ENCODE measurements around the gene TRIM65.

The TRIM65 gene

DNA sequence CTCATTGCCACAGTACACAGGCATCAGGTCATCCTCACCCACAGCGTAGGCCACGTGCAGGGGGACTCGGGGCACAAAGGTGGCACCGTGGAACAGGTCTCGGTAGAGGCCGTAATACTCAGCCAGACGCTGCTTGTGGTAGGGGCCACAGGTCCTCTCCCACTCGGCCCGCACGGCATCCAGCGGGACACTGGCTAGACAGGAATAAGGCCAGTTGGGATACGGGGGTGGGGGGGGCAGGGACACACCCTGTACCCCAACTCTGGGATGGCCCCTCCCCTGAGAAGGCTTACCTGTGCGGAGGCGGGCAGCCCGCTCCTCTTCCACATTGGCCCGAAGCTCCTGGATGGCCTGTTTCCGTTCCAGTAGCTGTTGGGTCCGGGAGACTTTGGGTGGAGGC, 5.0 kb upstream of the TRIM65 start:
- TF ChIP-seq, protein P1, sequence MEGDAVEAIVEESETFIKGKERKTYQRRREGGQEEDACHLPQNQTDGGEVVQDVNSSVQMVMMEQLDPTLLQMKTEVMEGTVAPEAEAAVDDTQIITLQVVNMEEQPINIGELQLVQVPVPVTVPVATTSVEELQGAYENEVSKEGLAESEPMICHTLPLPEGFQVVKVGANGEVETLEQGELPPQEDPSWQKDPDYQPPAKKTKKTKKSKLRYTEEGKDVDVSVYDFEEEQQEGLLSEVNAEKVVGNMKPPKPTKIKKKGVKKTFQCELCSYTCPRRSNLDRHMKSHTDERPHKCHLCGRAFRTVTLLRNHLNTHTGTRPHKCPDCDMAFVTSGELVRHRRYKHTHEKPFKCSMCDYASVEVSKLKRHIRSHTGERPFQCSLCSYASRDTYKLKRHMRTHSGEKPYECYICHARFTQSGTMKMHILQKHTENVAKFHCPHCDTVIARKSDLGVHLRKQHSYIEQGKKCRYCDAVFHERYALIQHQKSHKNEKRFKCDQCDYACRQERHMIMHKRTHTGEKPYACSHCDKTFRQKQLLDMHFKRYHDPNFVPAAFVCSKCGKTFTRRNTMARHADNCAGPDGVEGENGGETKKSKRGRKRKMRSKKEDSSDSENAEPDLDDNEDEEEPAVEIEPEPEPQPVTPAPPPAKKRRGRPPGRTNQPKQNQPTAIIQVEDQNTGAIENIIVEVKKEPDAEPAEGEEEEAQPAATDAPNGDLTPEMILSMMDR (IDR thresholded peaks at IDR 0.05; ENCODE audit: low read depth, low read length) = no peak
- DNase-seq (ENCODE audit: extremely low read depth, low read depth) = no peak

DNA sequence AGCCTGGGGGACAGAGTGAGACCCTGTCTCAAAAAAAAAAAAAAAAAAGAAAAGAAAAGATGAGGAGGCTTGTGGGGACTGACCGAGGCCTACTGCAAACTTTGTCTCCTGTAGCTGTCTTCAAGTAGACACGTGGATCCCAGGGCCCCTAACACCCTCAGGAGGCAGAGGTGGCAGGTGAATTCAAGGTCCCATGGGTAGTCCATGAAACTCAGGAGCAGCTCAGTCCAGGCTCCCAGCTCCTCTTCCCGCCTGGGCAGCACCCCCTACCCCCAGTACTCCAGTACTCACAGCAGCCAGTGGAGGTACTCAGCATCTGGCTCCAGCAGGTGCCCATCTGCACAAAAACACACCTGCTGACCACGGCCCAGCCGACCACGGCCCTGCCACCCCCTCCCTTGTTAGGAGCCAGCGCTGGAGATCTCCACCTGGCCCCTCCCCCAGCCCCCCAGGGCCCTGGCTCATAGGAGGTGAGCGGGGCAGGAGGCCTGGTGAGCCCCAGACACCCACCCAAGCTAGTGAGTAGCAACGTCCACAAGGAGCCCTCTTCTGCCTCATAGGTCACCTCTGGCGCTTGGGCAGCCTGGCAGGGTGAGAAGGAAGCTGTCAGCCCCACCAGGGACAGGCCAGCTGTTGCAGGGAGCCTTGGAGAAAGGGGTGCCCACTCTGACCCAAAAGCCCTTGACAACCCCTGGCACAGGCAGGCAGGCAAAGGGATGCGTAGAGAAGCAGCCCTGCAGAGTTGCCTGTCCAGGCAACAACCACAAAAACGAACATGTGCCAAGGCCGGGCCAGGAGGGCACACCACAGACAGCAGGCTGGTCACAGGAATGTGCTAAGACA, 4.2 kb upstream of the TRIM65 start:
- TF ChIP-seq, protein P1 (IDR thresholded peaks at IDR 0.05; ENCODE audit: low read depth, low read length) = no peak
- DNase-seq (ENCODE audit: extremely low read depth, low read depth) = no peak

DNA sequence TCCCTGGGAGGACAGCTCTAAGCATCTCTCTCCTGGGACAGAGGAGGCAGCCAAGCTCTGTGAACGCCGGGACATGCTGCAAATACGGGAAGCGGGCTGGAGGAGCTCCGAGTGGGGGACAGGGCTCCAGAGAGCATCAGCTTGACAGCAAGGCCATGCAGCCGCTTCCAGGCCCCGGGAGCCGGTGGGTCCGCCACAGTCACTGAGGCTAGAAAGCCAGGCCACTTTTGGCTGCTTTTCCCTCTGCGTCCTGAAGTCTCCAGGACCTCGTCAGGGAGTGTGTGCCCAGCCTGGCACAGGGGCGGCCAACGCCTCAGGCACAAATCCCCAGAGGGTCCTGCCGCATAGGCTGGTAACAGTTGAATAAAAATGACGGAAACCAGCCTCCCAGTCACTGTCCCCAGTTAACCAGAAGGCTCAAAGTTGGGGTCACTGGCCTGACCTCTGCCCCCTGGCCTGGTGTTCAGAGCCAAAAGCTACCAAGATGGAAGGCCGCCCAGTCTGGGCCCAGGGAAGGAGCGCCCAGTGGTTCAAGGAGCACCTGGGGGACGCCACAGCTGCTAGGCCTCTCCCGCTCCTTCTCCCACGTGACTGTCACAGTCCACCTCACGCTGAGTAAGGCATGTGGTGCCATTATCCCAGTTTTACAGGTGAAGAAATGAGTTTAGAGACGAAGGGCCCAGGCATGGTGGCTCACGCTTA, 3.2 kb upstream of the TRIM65 start:
- no peak for DNase-seq (ENCODE audit: extremely low read depth, low read depth)

DNA sequence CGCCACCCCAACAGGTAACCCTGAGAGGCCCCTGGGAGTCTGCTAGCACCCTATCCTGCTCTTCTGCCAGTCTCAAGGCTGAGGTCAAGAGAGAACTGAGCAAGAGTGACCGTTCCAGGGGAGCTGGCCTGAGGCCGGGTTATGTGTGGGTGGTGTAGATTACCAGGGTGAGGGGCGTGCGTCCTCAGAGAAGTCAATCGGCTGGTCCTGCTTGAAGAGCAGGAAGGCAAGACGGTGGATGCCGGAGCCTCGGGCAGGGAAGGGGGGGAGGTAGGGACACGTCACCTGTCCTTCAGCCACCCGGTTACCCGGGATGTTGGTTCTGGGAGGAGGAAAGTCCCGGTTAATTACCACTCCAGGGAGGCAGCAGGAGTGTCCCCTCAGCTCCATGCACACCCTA, 2.6 kb upstream of the TRIM65 start:
- DNase-seq (ENCODE audit: extremely low read depth, low read depth) = no peak
- TF ChIP-seq, protein P1 (IDR thresholded peaks at IDR 0.05; ENCODE audit: low read depth, low read length) = no peak

More for the DNA sequence above, 3.2 kb upstream of the TRIM65 start:
- TF ChIP-seq, protein P1 (IDR thresholded peaks at IDR 0.05; ENCODE audit: low read depth, low read length) = no peak

DNA sequence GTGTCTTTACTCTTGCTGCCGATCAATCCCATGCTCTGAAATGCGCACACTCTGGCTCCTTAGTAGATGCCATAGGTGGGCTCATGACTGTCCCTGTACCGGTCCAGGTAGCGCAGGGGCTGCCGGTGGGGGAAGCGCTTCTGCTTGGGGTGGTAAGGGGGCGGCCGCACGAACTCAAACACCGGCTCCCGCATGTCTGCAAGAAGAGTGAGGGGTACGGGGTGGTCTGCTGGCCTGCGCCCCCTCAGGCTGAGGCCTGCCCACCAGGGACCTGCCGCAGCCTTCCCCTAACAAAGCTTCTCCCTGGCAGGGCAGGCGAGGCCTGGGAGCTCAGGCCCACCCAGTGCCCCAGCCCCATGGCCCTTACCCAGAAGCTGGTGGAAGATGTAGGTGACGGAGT, 2.0 kb upstream of the TRIM65 start:
- TF ChIP-seq, protein P1 (IDR thresholded peaks at IDR 0.05; ENCODE audit: low read depth, low read length) = no peak
- no peak for DNase-seq (ENCODE audit: extremely low read depth, low read depth)

DNA sequence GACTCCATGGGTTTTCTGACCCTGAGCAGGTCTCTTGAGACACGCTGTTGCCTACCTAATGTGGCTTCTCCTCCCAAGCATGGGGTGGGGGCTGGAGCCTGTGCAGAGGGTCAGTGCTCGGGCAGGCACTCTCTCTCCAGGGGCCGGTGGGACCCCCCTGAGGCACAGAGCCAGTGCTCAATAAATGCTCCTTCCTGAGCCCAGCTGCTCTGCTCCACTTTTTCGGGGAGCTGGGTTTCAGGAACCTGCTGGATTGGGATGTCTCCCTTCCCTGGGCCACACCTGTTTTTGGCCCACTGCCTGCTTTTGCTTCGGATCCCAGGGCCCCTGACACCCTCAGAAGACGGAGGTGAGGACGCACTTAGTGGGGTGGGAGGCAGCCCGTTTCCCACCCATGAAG, 1.3 kb upstream of the TRIM65 start:
- no peak for DNase-seq (ENCODE audit: extremely low read depth, low read depth)
- TF ChIP-seq, protein P1 (IDR thresholded peaks at IDR 0.05; ENCODE audit: low read depth, low read length) = no peak

Data from AG09319 (cell line).